BE2C (cell line): ENCODE measurements around the gene MRPL10.

Source experiments
- DNase-seq: peaks from one replicate; pipeline ENCODE4 v3.0.0-alpha.2; 2020
- H3K27me3 ChIP-seq: fragments of 250-450 bp; sonication (Bioruptor Pico); 2 replicates; pipeline ENCODE4 v1.5.1; 2020; ENCODE audit warnings: mild to moderate bottlenecking
- H3K36me3 ChIP-seq: fragments of 250-450 bp; sonication (Bioruptor Pico); 2 replicates; pipeline ENCODE4 v1.5.1; 2020; ENCODE audit warnings: mild to moderate bottlenecking
- H3K4me1 ChIP-seq: fragments of 250-450 bp; sonication (Bioruptor Pico); 2 replicates; pipeline ENCODE4 v1.5.1; 2020
- H3K4me3 ChIP-seq: 2 replicates; pipeline ENCODE4 v1.5.1; 2011; ENCODE audit warnings: low read depth, low read length
- H3K9me3 ChIP-seq: fragments of 250-450 bp; sonication (Bioruptor Pico); 2 replicates; pipeline ENCODE4 v1.5.1; 2020
- TF ChIP-seq, protein P1 (sequence below): IDR thresholded peaks from 2 replicates; pipeline ENCODE4 v1.5.1; 2012; ENCODE audit warnings: mild to moderate bottlenecking, low read depth, low read length

Gene MRPL10

DNA sequence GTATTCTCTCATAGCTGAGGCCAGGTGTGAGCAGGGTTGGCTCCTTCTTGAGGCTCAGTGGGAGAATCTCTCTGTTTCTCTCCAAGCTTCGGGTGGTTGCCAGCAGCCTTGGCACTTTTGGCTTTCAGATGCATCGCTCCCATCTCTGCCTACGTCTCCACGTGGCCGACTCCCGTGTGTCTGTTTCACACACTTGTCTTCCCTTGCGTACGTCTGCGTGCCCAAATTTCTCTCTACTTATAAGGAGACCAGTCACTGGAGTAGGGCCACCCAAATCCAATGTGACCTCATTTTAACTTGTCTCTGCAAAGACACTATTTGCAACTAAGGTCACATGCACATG is 24.5 kb downstream of the MRPL10 start:
- peaks cover 9% of the 10 kb centered on the region for H3K4me1 ChIP-seq
- 0 out of 2 replicates have a peak, but pooled peaks cover 3% of the 10 kb centered on the region for H3K27me3 ChIP-seq

DNA sequence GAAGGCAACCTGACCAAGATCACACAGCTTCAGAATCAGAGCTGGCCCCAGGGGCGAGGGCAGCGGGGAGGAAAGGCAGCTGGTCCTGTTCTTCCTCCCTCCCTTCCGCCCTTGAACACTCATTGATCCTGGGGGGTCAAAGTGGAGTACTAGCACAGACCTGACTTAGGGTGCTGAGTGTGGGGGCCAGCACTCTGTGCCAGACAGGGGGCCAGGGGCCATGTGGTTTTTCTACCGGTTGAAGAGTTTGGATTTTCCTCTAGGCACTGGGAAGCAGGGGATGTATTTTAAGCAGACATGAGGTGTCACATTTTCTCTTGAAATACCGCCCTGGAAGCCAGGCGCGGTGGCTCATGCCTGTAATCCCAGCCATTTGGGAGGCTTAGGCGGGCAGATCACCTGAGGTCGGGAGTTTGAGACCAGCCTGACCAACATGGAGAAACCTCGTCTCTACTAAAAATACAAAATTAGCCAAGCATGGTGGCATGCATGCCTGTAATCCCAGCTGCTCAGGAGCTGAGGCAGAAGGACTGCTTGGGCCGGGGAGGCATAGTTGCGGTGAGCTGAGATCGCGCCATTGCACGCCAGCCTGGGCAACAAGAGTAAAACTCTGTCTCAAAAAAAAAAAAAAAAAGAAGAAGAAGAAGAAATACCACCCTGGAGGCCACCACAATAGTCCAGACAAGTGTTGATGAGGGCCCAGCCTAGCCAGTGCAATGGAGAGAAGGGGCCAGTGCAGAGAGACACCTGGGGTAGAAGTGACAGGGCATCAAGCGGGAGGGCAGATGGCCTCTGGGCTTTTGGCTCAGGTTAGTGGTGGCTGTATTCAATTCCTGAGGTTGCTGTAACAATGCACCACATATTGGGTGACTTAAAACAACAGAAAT is 25.1 kb downstream of the MRPL10 start:
- 0 out of 2 replicates have a peak, but pooled peaks cover 3% of the 10 kb centered on the region for H3K27me3 ChIP-seq
- H3K9me3 ChIP-seq: no peaks in the 10 kb centered on the region
- H3K36me3 ChIP-seq: peaks cover 21% of the 10 kb centered on the region
- H3K4me1 ChIP-seq: peaks cover 9% of the 10 kb centered on the region
- no peak overlapping the region for H3K4me3 ChIP-seq
- TF ChIP-seq, protein P1, sequence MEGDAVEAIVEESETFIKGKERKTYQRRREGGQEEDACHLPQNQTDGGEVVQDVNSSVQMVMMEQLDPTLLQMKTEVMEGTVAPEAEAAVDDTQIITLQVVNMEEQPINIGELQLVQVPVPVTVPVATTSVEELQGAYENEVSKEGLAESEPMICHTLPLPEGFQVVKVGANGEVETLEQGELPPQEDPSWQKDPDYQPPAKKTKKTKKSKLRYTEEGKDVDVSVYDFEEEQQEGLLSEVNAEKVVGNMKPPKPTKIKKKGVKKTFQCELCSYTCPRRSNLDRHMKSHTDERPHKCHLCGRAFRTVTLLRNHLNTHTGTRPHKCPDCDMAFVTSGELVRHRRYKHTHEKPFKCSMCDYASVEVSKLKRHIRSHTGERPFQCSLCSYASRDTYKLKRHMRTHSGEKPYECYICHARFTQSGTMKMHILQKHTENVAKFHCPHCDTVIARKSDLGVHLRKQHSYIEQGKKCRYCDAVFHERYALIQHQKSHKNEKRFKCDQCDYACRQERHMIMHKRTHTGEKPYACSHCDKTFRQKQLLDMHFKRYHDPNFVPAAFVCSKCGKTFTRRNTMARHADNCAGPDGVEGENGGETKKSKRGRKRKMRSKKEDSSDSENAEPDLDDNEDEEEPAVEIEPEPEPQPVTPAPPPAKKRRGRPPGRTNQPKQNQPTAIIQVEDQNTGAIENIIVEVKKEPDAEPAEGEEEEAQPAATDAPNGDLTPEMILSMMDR: no peak
- no peak for DNase-seq

More for the DNA sequence above, 24.5 kb downstream of the MRPL10 start:
- H3K36me3 ChIP-seq: peaks cover 21% of the 10 kb centered on the region
- DNase-seq: no peak
- H3K9me3 ChIP-seq: no peaks in the 10 kb centered on the region
- TF ChIP-seq, protein P1: no peak
- no peak overlapping the region for H3K4me3 ChIP-seq

DNA sequence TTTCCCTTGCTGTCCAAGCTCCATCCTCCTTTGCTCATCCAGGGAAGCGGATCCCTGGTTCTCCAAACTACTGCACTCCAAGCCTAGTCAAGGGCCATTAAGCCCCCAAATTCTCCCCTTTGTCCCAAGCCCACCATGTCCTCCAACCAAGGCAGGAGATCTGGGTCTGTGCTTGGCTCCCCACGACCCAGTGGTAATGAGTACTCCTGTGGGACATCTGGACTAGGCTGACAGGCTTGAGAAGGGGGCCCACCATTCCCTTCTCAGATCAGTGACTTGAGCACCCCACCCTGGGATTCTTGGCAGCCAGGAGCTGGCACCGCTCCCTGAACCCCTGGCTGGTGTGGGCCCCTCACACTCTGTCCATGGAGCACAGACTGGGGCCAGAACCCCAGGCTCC is 26.9 kb downstream of the MRPL10 start:
- DNase-seq: no peak
- no peaks in the 10 kb centered on the region for H3K4me1 ChIP-seq
- peaks cover 14% of the 10 kb centered on the region for H3K36me3 ChIP-seq
- no peaks in the 10 kb centered on the region for H3K9me3 ChIP-seq
- TF ChIP-seq, protein P1: no peak
- no peak overlapping the region for H3K4me3 ChIP-seq
- H3K27me3 ChIP-seq: 0 out of 2 replicates have a peak, but pooled peaks cover 3% of the 10 kb centered on the region

DNA sequence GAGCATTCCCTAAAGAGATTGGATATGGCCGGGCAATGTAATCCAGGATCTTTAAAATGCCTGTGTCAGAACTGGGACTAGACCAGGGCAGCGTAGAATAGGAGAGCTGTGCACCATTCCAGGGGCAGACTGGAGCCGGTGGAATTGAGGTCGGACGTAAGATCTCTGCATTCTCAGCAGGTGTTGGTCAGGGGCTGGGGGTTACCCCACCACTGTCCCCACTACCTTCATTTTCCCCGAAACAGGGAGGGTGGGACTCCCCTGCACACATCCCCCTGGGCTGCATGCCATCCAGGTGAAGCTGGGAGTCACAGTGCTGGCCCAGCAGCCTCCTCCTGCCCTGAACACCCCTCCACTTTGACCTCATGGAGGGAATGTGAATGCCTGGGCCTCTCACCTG is 27.6 kb downstream of the MRPL10 start:
- 0 out of 2 replicates have a peak, but pooled peaks cover 3% of the 10 kb centered on the region for H3K27me3 ChIP-seq
- TF ChIP-seq, protein P1: no peak
- no peaks in the 10 kb centered on the region for H3K9me3 ChIP-seq
- no peak overlapping the region for H3K4me3 ChIP-seq
- no peaks in the 10 kb centered on the region for H3K4me1 ChIP-seq
- no peak for DNase-seq
- H3K36me3 ChIP-seq: peaks cover 7% of the 10 kb centered on the region

DNA sequence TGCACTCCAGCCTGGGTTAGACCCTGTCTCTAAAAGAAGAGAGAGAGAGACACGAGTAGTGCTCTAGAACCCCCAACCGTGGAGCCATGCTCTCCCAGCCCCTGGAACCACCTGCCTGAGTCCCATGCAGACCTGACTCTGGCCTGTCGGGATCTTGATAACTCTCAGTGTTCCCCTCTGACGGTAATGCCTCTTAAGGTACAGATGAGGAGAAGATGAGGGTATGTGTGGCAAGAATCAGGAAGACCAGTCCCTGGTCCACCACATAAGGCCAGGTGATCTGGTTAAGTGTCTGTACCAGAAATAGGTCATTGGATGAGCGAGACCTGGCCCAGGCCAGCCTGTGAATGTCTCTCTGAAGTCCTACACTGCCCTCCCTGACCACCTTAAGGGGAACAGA is 28.1 kb downstream of the MRPL10 start:
- TF ChIP-seq, protein P1: no peak
- Histone ChIP-seq H3K4me3 (no peak overlapping the region), H3K36me3 (peaks cover 1% of the 10 kb centered on the region; the same call in 1 of the 2 replicates), H3K9me3 (no peaks in the 10 kb centered on the region), H3K27me3 (0 out of 2 replicates have a peak, but pooled peaks cover 3% of the 10 kb centered on the region), H3K4me1 (no peaks in the 10 kb centered on the region)
- no peak for DNase-seq
